DND-41 (cell line): ENCODE data around the gene ZCCHC24.

Experiments used
- CTCF ChIP-seq: IDR thresholded peaks from 2 replicates; pipeline ENCODE4 v1.5.1; 2012; ENCODE audit warnings: borderline replicate concordance, low read length, moderate library complexity, mild to moderate bottlenecking; ENCODE audit not compliant: poor library complexity, severe bottlenecking; ENCODE audit errors: extremely low read depth
- EZH2 ChIP-seq: IDR thresholded peaks from 3 replicates; pipeline ENCODE4 v1.6.1; 2012; ENCODE audit warnings: borderline replicate concordance, low read depth, mild to moderate bottlenecking, moderate library complexity, low read length, inconsistent platforms; ENCODE audit not compliant: severe bottlenecking

DNA sequence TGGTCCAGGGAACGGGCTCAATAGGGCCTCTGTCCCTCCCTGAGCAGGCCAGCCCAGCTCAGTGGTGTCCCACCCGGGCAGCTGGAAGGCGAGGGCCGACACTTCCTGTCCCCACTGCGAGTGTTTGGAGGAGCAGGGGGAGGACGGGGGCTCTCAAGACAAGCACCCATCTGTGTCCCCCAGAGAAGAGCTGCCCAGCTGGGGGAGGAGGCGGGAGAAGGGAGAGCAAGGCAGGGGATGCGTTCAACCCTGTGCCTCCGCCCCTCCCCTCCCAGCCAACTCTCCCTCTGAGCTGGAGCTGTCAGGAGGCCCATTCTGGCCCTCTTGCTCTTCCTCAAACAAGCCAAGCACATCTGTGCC lies 35.7 kb downstream of the ZCCHC24 start:
- TF ChIP-seq CTCF = no peak
- no peak for TF ChIP-seq EZH2
